Measurements from ENCODE around the gene UBE2L5. TPM values are rescaled to one million over a fixed set of nuclear protein-coding genes. Genes with fewer than 3 reads are reported as not detected.
A peak's percentile ranks its signal among the peaks of the same experiment; 100 is the strongest.

The UBE2L5 gene
- total and polyA plus RNA-seq, 2 of the 13 experiments (the other 11 are each of a cell fraction or from before 2014, with no cell fraction given): 0.13 TPM; not detected in 1

GRCh38 chr13:30395192-30396158 lies 26.8 kb upstream of the UBE2L5 start (continued):
- TF ChIP-seq SOX13 (IDR thresholded peaks at IDR 0.05) (no peak), SOX13 (CRISPR knock-in tag; conservative IDR thresholded peaks at IDR 0.05 in 1 of 2, IDR thresholded peaks at IDR 0.05 in 1 of 2) (peak in 1 of 2 experiments; percentile 85; a peak in 2 of 4 replicates), FOXA3 (CRISPR knock-in tag; IDR thresholded peaks at IDR 0.05) (peak; percentile 85), TCF7 (IDR thresholded peaks at IDR 0.05; ENCODE audit: low read depth) (peak; percentile 55), HMG20A (CRISPR knock-in tag; IDR thresholded peaks at IDR 0.05; ENCODE audit: borderline replicate concordance) (peak; percentile 71), ZMYM4 (CRISPR knock-in tag; IDR thresholded peaks at IDR 0.05) (peak; percentile 76), ZNF224 (CRISPR knock-in tag; IDR thresholded peaks at IDR 0.05) (0 out of 2 replicates have a peak, but pooled peaks have one; percentile 54), YEATS4 (CRISPR knock-in tag; IDR thresholded peaks at IDR 0.05; ENCODE audit: borderline replicate concordance) (0 out of 2 replicates have a peak, but pooled peaks have one; percentile 54), ZNF337 (CRISPR knock-in tag; IDR thresholded peaks at IDR 0.05; ENCODE audit: borderline replicate concordance, low read depth) (0 out of 2 replicates have a peak, but pooled peaks have one; percentile 20), GATAD2A (CRISPR knock-in tag; IDR thresholded peaks at IDR 0.05) (peak; percentile 88), KMT2A (CRISPR knock-in tag; IDR thresholded peaks at IDR 0.05) (peak; percentile 52; the same call in 1 of the 2 replicates), LCORL (IDR thresholded peaks at IDR 0.05) (peak; percentile 23; the same call in 1 of the 2 replicates), LCORL (CRISPR knock-in tag; IDR thresholded peaks at IDR 0.05) (no peak), ZNF646 (CRISPR knock-in tag; IDR thresholded peaks at IDR 0.05) (peak; percentile 72; the same call in 1 of the 2 replicates), PHF5A (CRISPR knock-in tag; IDR thresholded peaks at IDR 0.05; ENCODE audit: low read depth, unreplicated experiment) (peak; percentile 8), ZNF597 (CRISPR knock-in tag; IDR thresholded peaks at IDR 0.05) (no peak), ZNF350 (CRISPR knock-in tag; IDR thresholded peaks at IDR 0.05; ENCODE audit: borderline replicate concordance, low read depth) (peak; percentile 46; the same call in 1 of the 2 replicates)

All from HepG2 (cell line).